Breast epithelium (tissue), 4 donors: Measurements from ENCODE around the gene SERPINA12. TPM values are rescaled to one million over a fixed set of nuclear protein-coding genes. Genes with fewer than 3 reads are reported as not detected.

Experiments used
- DNase-seq, 2 donors: peaks; one replicate each; pipeline ENCODE4 v3.0.0-alpha.2; 2019; ENCODE audit warnings: low spot score in 2 of 2
- H3K27ac ChIP-seq, 2 donors: fragments of 200-600 bp; sonication (generic) in 1 of 2; one replicate each; pipeline ENCODE4 v1.5.1; 2016 to 2019; ENCODE audit warnings: mild to moderate bottlenecking in 1 of 2
- H3K27me3 ChIP-seq, 2 donors: fragments of 200-600 bp; sonication (generic) in 1 of 2; one replicate each; pipeline versions ENCODE4 v1.5.1 to v1.6.0; 2017 to 2019; ENCODE audit warnings: control low read depth in 1 of 2, mild to moderate bottlenecking in 1 of 2
- H3K36me3 ChIP-seq: fragments of 200-600 bp; one replicate; pipeline ENCODE4 v1.5.1; 2019
- H3K4me1 ChIP-seq, 2 donors: fragments of 200-600 bp; sonication (generic); one replicate each; pipeline ENCODE4 v1.5.1; 2016 to 2019; ENCODE audit warnings: control low read depth in 1 of 2
- H3K4me3 ChIP-seq, 3 donors: fragments of 200-600 bp; sonication (generic); 1 replicate in 2 of 3; 2 replicates in 1 of 3; pipeline ENCODE4 v1.5.1; 2016 to 2019; ENCODE audit warnings: mild to moderate bottlenecking in 3 of 3, moderate library complexity in 2 of 3
- H3K9me3 ChIP-seq, 2 donors: fragments of 200-600 bp; sonication (generic) in 1 of 2; one replicate each; pipeline ENCODE4 v1.5.1; 2016 to 2019; ENCODE audit warnings: control low read depth in 1 of 2
- CTCF ChIP-seq, 3 donors: fragments of 450-650 bp; IDR thresholded peaks; one replicate each; pipeline ENCODE4 v1.5.1; 2016 to 2017; ENCODE audit warnings: antibody characterized with exemption in 3 of 3, mild to moderate bottlenecking in 3 of 3, moderate library complexity in 3 of 3
- POLR2A ChIP-seq: fragments of 450-650 bp; IDR thresholded peaks from one replicate; pipeline ENCODE4 v1.6.1; 2016; ENCODE audit warnings: antibody characterized with exemption, mild to moderate bottlenecking, moderate library complexity
- POLR2AphosphoS5 ChIP-seq, 3 donors: sonication (generic); formaldehyde crosslinking; IDR thresholded peaks; one replicate each; pipeline ENCODE4 v1.6.1; 2017; ENCODE audit warnings: antibody characterized with exemption in 3 of 3
- intact Hi-C: fragments of 100-400 bp; cut with DNase I; formaldehyde crosslinking; loops from one replicate; pipeline ENCODE4 v1.15.1; 2023; ENCODE audit warnings: low total_unique reads
- total RNA-seq, 3 donors: library from RNA; depleted of rRNA; stranded (reverse); fragments of >200 nt; gene quantifications; one replicate each; pipeline ENCODE4 v1.1.0, GENCODE V29; 2016

SERPINA12 gene
- total RNA-seq, 3 donors from 2014 or later = not detected

- H3K27ac ChIP-seq = no peak overlapping the region
- H3K27me3 ChIP-seq = no peaks in the 10 kb centered on the region
- peak; percentile 79 to 81 (median 80) for TF ChIP-seq CTCF (IDR thresholded peaks at IDR 0.05)
- no peak for TF ChIP-seq POLR2AphosphoS5 (IDR thresholded peaks at IDR 0.05)
- H3K36me3 ChIP-seq = no peaks in the 10 kb centered on the region
- no peak overlapping the region for H3K4me3 ChIP-seq
- intact Hi-C loops = no loop called here
- H3K4me1 ChIP-seq = no peaks in the 10 kb centered on the region
- DNase-seq = peak in 1 of 2 donors; percentile 63
- peaks cover 0 to 5% of the 10 kb centered on the region in 2 donors for H3K9me3 ChIP-seq
Measured at GRCh38 chr14:94548999-94549985, 40.0 kb upstream of the SERPINA12 start.

GRCh38 chr14:94548131-94548998 is 39.1 kb upstream of the SERPINA12 start:
- no peaks in the 10 kb centered on the region for H3K4me1 ChIP-seq
- H3K9me3 ChIP-seq = peaks cover 0 to 4% of the 10 kb centered on the region in 2 donors
- DNase-seq = no peak
- H3K4me3 ChIP-seq = no peak overlapping the region
- H3K27ac ChIP-seq = no peak overlapping the region
- intact Hi-C loops = no loop called here
- no peaks in the 10 kb centered on the region for H3K36me3 ChIP-seq
- H3K27me3 ChIP-seq = no peaks in the 10 kb centered on the region
- TF ChIP-seq POLR2AphosphoS5 (IDR thresholded peaks at IDR 0.05) = no peak
- TF ChIP-seq CTCF (IDR thresholded peaks at IDR 0.05) = no peak
- no peak for TF ChIP-seq POLR2A

- H3K4me3 ChIP-seq = no peak overlapping the region
- no peak for TF ChIP-seq POLR2A
- TF ChIP-seq CTCF (IDR thresholded peaks at IDR 0.05) = no peak
- TF ChIP-seq POLR2AphosphoS5 (IDR thresholded peaks at IDR 0.05) = no peak
- no peak for DNase-seq
- intact Hi-C loops = no loop called here
- H3K4me1 ChIP-seq = no peaks in the 10 kb centered on the region
- H3K27me3 ChIP-seq = no peaks in the 10 kb centered on the region
- H3K9me3 ChIP-seq = peaks cover 0 to 4% of the 10 kb centered on the region in 2 donors
- no peaks in the 10 kb centered on the region for H3K36me3 ChIP-seq
- H3K27ac ChIP-seq = no peak overlapping the region
Measured at GRCh38 chr14:94547726-94548125, 38.5 kb upstream of the SERPINA12 start.

- intact Hi-C loops = no loop called here
- Histone ChIP-seq H3K27me3 (no peaks in the 10 kb centered on the region), H3K9me3 (peaks cover 0 to 4% of the 10 kb centered on the region in 2 donors), H3K4me3 (no peak overlapping the region), H3K4me1 (no peaks in the 10 kb centered on the region), H3K36me3 (no peaks in the 10 kb centered on the region), H3K27ac (no peak overlapping the region)
- TF ChIP-seq CTCF (IDR thresholded peaks at IDR 0.05) (no peak), POLR2AphosphoS5 (IDR thresholded peaks at IDR 0.05) (no peak), POLR2A (no peak)
- DNase-seq = no peak
Measured at GRCh38 chr14:94547151-94547680, 37.9 kb upstream of the SERPINA12 start.
